ENCODE measurements around the gene DCANP1. TPM values are rescaled to one million over a fixed set of nuclear protein-coding genes. Genes with fewer than 3 reads are reported as not detected.

The DCANP1 gene
- total RNA-seq, 1 donor from 2014 or later, result not detected

- peaks cover 19% of the 10 kb centered on the region for H3K27me3 Mint-ChIP-seq (ENCODE audit: low read depth)
- no peak overlapping the region for H3K27ac Mint-ChIP-seq (ENCODE audit: unreplicated experiment)
These were observed 21.5 kb downstream of the DCANP1 start for GRCh38 chr5:135425641-135426040.

GRCh38 chr5:135423846-135424168 lies 23.3 kb downstream of the DCANP1 start:
- H3K27me3 Mint-ChIP-seq (ENCODE audit: low read depth), result peaks cover 34% of the 10 kb centered on the region
- TF ChIP-seq CTCF (IDR thresholded peaks at IDR 0.05), result no peak
- H3K27ac Mint-ChIP-seq (ENCODE audit: unreplicated experiment), result no peak overlapping the region
- no peaks in the 10 kb centered on the region for H3K4me1 Mint-ChIP-seq (ENCODE audit: low read depth)
- no peak for DNase-seq (ENCODE audit: low spot score)
- H3K9me3 Mint-ChIP-seq (ENCODE audit: low read depth), result peaks cover 19% of the 10 kb centered on the region
- no peak overlapping the region for H3K4me3 Mint-ChIP-seq (ENCODE audit: unreplicated experiment)
- H3K36me3 Mint-ChIP-seq (ENCODE audit: low read depth), result peaks cover 9% of the 10 kb centered on the region

More at GRCh38 chr5:135425641-135426040, 21.5 kb downstream of the DCANP1 start:
- TF ChIP-seq CTCF (IDR thresholded peaks at IDR 0.05), result no peak
- Mint-ChIP-seq H3K4me1 (ENCODE audit: low read depth) (no peaks in the 10 kb centered on the region), H3K4me3 (ENCODE audit: unreplicated experiment) (no peak overlapping the region), H3K9me3 (ENCODE audit: low read depth) (peaks cover 15% of the 10 kb centered on the region), H3K36me3 (ENCODE audit: low read depth) (peaks cover 3% of the 10 kb centered on the region)
- DNase-seq (ENCODE audit: low spot score), result no peak

- H3K4me1 Mint-ChIP-seq (ENCODE audit: low read depth), result no peaks in the 10 kb centered on the region
- H3K27me3 Mint-ChIP-seq (ENCODE audit: low read depth), result peaks cover 39% of the 10 kb centered on the region
These were observed 23.9 kb downstream of the DCANP1 start for GRCh38 chr5:135423146-135423845.

DNA sequence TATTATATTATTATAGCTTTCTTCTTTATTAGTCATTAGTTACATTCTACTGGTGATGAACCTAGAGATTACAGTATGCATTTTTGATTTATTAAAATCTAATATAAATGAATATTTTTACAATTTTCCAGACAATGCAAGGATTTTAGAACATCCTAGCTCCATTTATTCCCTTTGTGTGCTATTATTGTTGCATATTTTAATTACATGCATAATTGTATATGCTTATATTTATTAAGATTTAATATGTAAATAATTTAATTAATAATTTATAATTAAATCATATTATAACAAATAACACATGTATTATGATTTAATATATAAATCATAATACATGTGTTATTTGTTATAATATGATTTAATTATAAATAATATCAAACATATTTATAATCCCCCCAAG lies 24.7 kb downstream of the DCANP1 start:
- H3K4me1 Mint-ChIP-seq (ENCODE audit: low read depth), result no peaks in the 10 kb centered on the region
- no peak for TF ChIP-seq CTCF (IDR thresholded peaks at IDR 0.05)
- no peak for DNase-seq (ENCODE audit: low spot score)
- H3K9me3 Mint-ChIP-seq (ENCODE audit: low read depth), result peaks cover 15% of the 10 kb centered on the region
- peaks cover 8% of the 10 kb centered on the region for H3K36me3 Mint-ChIP-seq (ENCODE audit: low read depth)
- H3K27ac Mint-ChIP-seq (ENCODE audit: unreplicated experiment), result no peak overlapping the region
- no peak overlapping the region for H3K4me3 Mint-ChIP-seq (ENCODE audit: unreplicated experiment)
- H3K27me3 Mint-ChIP-seq (ENCODE audit: low read depth), result peaks cover 46% of the 10 kb centered on the region

More at GRCh38 chr5:135423146-135423845, 23.9 kb downstream of the DCANP1 start:
- no peak for TF ChIP-seq CTCF (IDR thresholded peaks at IDR 0.05)
- Mint-ChIP-seq H3K36me3 (ENCODE audit: low read depth) (peaks cover 9% of the 10 kb centered on the region), H3K4me3 (ENCODE audit: unreplicated experiment) (no peak overlapping the region), H3K9me3 (ENCODE audit: low read depth) (peaks cover 18% of the 10 kb centered on the region), H3K27ac (ENCODE audit: unreplicated experiment) (no peak overlapping the region)
- DNase-seq (ENCODE audit: low spot score), result no peak

DNA sequence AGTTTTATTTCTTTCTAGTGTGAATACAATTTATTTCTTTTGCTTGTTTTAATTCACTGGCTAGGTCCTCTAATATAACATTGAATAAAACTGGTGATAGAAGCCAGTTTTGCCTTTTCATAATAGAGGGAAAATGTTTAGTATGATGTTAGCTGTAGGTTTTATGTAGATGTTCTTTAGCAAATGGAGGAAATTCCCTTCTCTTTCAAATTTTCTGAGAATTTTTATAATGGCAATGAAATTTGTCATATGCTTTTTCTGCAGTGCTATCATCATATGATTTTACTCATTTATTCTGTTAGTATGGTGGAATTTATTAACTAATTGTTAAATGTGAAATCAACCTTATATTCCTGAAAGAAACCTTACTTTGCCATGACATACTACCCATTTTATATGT lies 30.1 kb downstream of the DCANP1 start:
- Mint-ChIP-seq H3K27me3 (ENCODE audit: low read depth) (peaks cover 67% of the 10 kb centered on the region), H3K9me3 (ENCODE audit: low read depth) (peaks cover 15% of the 10 kb centered on the region), H3K36me3 (ENCODE audit: low read depth) (peaks cover 8% of the 10 kb centered on the region), H3K27ac (ENCODE audit: unreplicated experiment) (no peak overlapping the region), H3K4me3 (ENCODE audit: unreplicated experiment) (no peak overlapping the region), H3K4me1 (ENCODE audit: low read depth) (no peaks in the 10 kb centered on the region)
- no peak for TF ChIP-seq CTCF (IDR thresholded peaks at IDR 0.05)
- no peak for DNase-seq (ENCODE audit: low spot score)

Measured in chondrocyte (in vitro differentiated cells).